Gastrocnemius medialis (tissue), 4 donors: ENCODE data around the gene UMODL1. TPM values are rescaled to one million over a fixed set of nuclear protein-coding genes. Genes with fewer than 3 reads are reported as not detected.

Source experiments
- ATAC-seq, 2 donors: fragments of 150-250 bp; one replicate each; pipeline ENCODE4 v1.9.1; 2016
- DNase-seq, 2 donors: peaks; one replicate each; pipeline ENCODE4 v3.0.0-alpha.2; 2019
- H3K27ac ChIP-seq, 4 donors: fragments of 200-600 bp; sonication (generic); 1 replicate in 1 of 4; 2 replicates in 3 of 4; pipeline ENCODE4 v1.5.1; 2016 to 2018; ENCODE audit warnings: mild to moderate bottlenecking in 2 of 4, moderate library complexity in 1 of 4
- H3K27me3 ChIP-seq, 3 donors: fragments of 200-600 bp; sonication (generic) in 2 of 3; 1 replicate in 1 of 3; 2 replicates in 2 of 3; pipeline versions ENCODE4 v1.5.1 to v1.6.0; 2016 to 2019; ENCODE audit warnings: mild to moderate bottlenecking in 1 of 3, moderate library complexity in 1 of 3
- H3K36me3 ChIP-seq, 2 donors: fragments of 200-600 bp; sonication (generic) in 1 of 2; one replicate each; pipeline ENCODE4 v1.5.1; 2017 to 2018
- H3K4me1 ChIP-seq, 2 donors: fragments of 200-600 bp; sonication (generic) in 1 of 2; one replicate each; pipeline ENCODE4 v1.5.1; 2016 to 2017; ENCODE audit warnings: mild to moderate bottlenecking in 2 of 2
- H3K4me3 ChIP-seq, 4 donors: fragments of 200-600 bp; sonication (generic) in 3 of 4; 1 replicate in 1 of 4; 2 replicates in 3 of 4; pipeline ENCODE4 v1.5.1; 2016 to 2019; ENCODE audit warnings: mild to moderate bottlenecking in 2 of 4
- H3K9me3 ChIP-seq, 3 donors: fragments of 200-600 bp; sonication (generic) in 2 of 3; 1 replicate in 1 of 3; 2 replicates in 2 of 3; pipeline ENCODE4 v1.5.1; 2016 to 2019
- CTCF ChIP-seq, 5 experiments: fragments of 450-650 bp in 3 of 5; fragments of 200-600 bp in 2 of 5; sonication (generic) in 2 of 5; IDR thresholded peaks in 4 of 5; conservative IDR thresholded peaks in 1 of 5; 1 replicate in 4 of 5; 2 replicates in 1 of 5; pipeline ENCODE4 v1.5.1; 2016 to 2019; ENCODE audit warnings: antibody characterized with exemption in 5 of 5, mild to moderate bottlenecking in 3 of 5, moderate library complexity in 3 of 5
- POLR2A ChIP-seq, 2 donors: fragments of 450-650 bp; IDR thresholded peaks; one replicate each; pipeline ENCODE4 v1.6.1; 2017; ENCODE audit warnings: antibody characterized with exemption in 2 of 2, mild to moderate bottlenecking in 2 of 2, moderate library complexity in 2 of 2
- in situ Hi-C, 4 donors: fragments of 200-750 bp; cut with MboI; loops; one replicate each; pipeline versions ENCODE4 v1.15.0 to v1.8.0; 2017; ENCODE audit warnings: low sequenced_read_pairs in 4 of 4
- intact Hi-C: fragments of 100-400 bp; cut with DNase I; formaldehyde crosslinking; loops from one replicate; pipeline ENCODE4 v1.15.1; 2023; ENCODE audit warnings: low total_unique reads
- total RNA-seq, 4 donors: library from RNA; depleted of rRNA; stranded (reverse); fragments of >200 nt; gene quantifications; one replicate each; pipeline versions ENCODE4 v1.1.0 to v1.2.3, GENCODE V29; 2016

The UMODL1 gene
- total RNA-seq, 4 donors from 2014 or later: 0.13 TPM; not detected in 3

- Histone ChIP-seq H3K27ac (no peak overlapping the region), H3K36me3 (no peaks in the 10 kb centered on the region), H3K4me1 (peaks cover 0 to 2% of the 10 kb centered on the region in 2 donors), H3K9me3 (no peaks in the 10 kb centered on the region), H3K4me3 (no peak overlapping the region), H3K27me3 (no peaks in the 10 kb centered on the region)
- intact Hi-C loops (no loop called here), in situ Hi-C loops (no loop called here)
- TF ChIP-seq CTCF (IDR thresholded peaks at IDR 0.05 in 4 of 5, conservative IDR thresholded peaks at IDR 0.05 in 1 of 5): no peak
- TF ChIP-seq POLR2A (IDR thresholded peaks at IDR 0.05): no peak
- ATAC-seq: no peak
- DNase-seq: no peak
Observed at GRCh38 chr21:42182713-42183371, 111.7 kb downstream of the UMODL1 start.

GRCh38 chr21:42183374-42184266 lies 112.5 kb downstream of the UMODL1 start:
- intact Hi-C loops (no loop called here), in situ Hi-C loops (no loop called here)
- Histone ChIP-seq H3K27ac (no peak overlapping the region), H3K4me3 (no peak overlapping the region), H3K4me1 (peaks cover 0 to 7% of the 10 kb centered on the region in 2 donors), H3K36me3 (no peaks in the 10 kb centered on the region), H3K9me3 (no peaks in the 10 kb centered on the region), H3K27me3 (no peaks in the 10 kb centered on the region)
- ATAC-seq: no peak
- no peak for DNase-seq
- TF ChIP-seq POLR2A (IDR thresholded peaks at IDR 0.05) (no peak), CTCF (IDR thresholded peaks at IDR 0.05 in 4 of 5, conservative IDR thresholded peaks at IDR 0.05 in 1 of 5) (no peak)

- H3K27ac ChIP-seq: no peak overlapping the region
- DNase-seq (no peak), ATAC-seq (no peak)
- no peak for TF ChIP-seq POLR2A (IDR thresholded peaks at IDR 0.05)
- TF ChIP-seq CTCF (IDR thresholded peaks at IDR 0.05 in 4 of 5, conservative IDR thresholded peaks at IDR 0.05 in 1 of 5): no peak
- in situ Hi-C loops: no loop called here
- no peaks in the 10 kb centered on the region for H3K27me3 ChIP-seq
- intact Hi-C loops: no loop called here
- H3K4me1 ChIP-seq: peaks cover 0 to 7% of the 10 kb centered on the region in 2 donors
- no peaks in the 10 kb centered on the region for H3K9me3 ChIP-seq
- no peak overlapping the region for H3K4me3 ChIP-seq
- no peaks in the 10 kb centered on the region for H3K36me3 ChIP-seq
Observed at GRCh38 chr21:42186591-42186990, 115.5 kb downstream of the UMODL1 start.

GRCh38 chr21:42187976-42188653 lies 117.0 kb downstream of the UMODL1 start:
- intact Hi-C loops: no loop called here

More at GRCh38 chr21:42187976-42188653, 117.0 kb downstream of the UMODL1 start:
- Histone ChIP-seq H3K4me1 (peaks cover 0 to 7% of the 10 kb centered on the region in 2 donors), H3K36me3 (no peaks in the 10 kb centered on the region), H3K27ac (peak overlapping the region in 3 of 4 donors; percentile 29 to 57 (median 47)), H3K27me3 (no peaks in the 10 kb centered on the region), H3K9me3 (no peaks in the 10 kb centered on the region), H3K4me3 (no peak overlapping the region)
- ATAC-seq (peak; percentile 51 to 60), DNase-seq (peak; percentile 10 to 38)
- TF ChIP-seq CTCF (IDR thresholded peaks at IDR 0.05 in 4 of 5, conservative IDR thresholded peaks at IDR 0.05 in 1 of 5) (no peak), POLR2A (IDR thresholded peaks at IDR 0.05) (no peak)
- in situ Hi-C loops: no loop called here
